PC-3 (cell line): ENCODE results near the gene BCL2L12.

Experiments used
- EZH2 ChIP-seq: fragments of 300-600 bp; sonication (generic); IDR thresholded peaks from one replicate; pipeline ENCODE4 v1.6.1; 2017; ENCODE audit warnings: antibody characterized with exemption, mild to moderate bottlenecking, low read length; ENCODE audit not compliant: unreplicated experiment
- TF ChIP-seq, protein P1 (sequence below): fragments of 300-600 bp; sonication (generic); conservative IDR thresholded peaks from 2 replicates; pipeline ENCODE4 v1.5.1; 2017; ENCODE audit warnings: antibody characterized with exemption, low read depth, mild to moderate bottlenecking, low read length

- TF ChIP-seq, protein P1, sequence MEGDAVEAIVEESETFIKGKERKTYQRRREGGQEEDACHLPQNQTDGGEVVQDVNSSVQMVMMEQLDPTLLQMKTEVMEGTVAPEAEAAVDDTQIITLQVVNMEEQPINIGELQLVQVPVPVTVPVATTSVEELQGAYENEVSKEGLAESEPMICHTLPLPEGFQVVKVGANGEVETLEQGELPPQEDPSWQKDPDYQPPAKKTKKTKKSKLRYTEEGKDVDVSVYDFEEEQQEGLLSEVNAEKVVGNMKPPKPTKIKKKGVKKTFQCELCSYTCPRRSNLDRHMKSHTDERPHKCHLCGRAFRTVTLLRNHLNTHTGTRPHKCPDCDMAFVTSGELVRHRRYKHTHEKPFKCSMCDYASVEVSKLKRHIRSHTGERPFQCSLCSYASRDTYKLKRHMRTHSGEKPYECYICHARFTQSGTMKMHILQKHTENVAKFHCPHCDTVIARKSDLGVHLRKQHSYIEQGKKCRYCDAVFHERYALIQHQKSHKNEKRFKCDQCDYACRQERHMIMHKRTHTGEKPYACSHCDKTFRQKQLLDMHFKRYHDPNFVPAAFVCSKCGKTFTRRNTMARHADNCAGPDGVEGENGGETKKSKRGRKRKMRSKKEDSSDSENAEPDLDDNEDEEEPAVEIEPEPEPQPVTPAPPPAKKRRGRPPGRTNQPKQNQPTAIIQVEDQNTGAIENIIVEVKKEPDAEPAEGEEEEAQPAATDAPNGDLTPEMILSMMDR: no peak
- TF ChIP-seq EZH2: no peak
Observed at GRCh38 chr19:49636233-49636932, 29.4 kb upstream of the BCL2L12 start.
